ENCODE results near the gene GNAQ.

DNA sequence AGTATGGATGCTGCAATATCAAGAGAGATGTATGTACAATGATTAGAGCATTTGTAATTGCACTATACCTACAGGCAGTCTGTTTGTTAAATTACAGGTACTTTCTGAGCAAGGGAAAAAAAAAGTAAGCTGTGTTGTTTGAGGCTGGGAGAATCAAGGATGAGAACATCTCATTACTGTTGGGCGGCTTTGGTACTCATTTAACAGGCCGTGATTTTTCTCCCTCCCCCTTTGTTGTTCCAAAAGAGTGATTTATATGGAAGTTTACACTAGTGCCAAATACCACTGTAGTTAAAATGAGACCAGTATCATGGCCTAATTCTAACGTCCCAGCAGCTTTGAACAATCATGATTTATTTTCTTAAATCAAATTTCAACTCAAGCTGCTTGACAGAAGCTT, 312.3 kb downstream of the GNAQ start:
- TF ChIP-seq CTCF (conservative IDR thresholded peaks at IDR 0.05): no peak
- no peak for TF ChIP-seq ZFX (IDR thresholded peaks at IDR 0.05)
